MM.1S (cell line): Measurements from ENCODE around the gene AIP.

Source experiments
- EZH2 ChIP-seq: fragments of 300-600 bp; sonication (generic); optimal IDR thresholded peaks from 2 replicates; pipeline ENCODE3; 2017; ENCODE audit warnings: low read depth, mild to moderate bottlenecking, antibody characterized with exemption, low read length, mixed read lengths
- TF ChIP-seq, protein P1 (sequence below): fragments of 300-600 bp; sonication (generic); IDR thresholded peaks from 2 replicates; pipeline ENCODE4 v1.5.1; 2016; ENCODE audit warnings: antibody characterized with exemption, low read length, mixed read lengths

DNA sequence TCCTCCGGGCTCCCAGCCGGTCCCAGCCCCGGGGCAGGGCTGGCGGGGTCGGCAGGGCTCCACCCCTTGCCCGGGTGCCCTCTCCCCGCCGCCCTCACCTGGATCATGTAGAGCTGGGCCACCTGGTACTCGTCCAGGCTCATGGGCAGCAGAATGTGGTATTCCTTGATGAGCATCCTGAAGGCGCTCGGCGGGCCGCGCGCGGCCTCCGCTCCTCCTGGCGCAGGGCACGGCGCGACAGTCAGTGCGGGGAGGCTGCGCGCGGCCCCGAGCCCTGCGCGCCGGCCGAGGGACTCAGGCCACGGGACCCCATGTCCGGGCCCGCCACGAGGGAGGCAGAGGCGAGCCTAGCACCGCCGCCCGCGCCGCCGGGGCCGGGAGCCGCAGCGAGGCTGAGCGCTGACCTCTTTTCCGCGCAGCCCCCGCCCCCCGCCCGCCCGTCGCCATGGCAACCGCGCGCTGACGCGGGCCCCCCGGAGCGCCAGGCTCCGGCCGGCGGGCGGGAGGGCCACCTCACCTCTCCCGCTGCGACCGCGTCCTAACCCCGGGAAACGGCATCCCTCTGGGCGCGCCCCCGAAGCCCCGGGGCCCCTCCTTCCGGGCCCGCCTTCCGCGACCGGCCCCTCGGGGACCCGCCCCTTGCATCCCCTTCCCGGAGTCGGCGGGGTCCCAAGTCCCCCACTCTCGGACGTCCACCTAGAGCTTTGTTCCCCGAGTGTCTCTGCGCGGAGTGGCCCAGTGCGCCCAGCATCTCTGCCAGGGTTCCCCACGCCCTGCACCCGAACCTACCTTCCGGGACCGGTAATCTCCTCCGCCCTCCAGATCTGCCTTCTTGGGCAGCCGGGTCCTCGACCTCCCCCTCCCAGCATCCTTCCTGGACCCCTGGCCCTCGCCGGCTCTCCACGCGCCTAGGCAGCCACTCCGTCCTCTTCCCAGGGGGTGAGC, 21.5 kb downstream of the AIP start:
- TF ChIP-seq, protein P1, sequence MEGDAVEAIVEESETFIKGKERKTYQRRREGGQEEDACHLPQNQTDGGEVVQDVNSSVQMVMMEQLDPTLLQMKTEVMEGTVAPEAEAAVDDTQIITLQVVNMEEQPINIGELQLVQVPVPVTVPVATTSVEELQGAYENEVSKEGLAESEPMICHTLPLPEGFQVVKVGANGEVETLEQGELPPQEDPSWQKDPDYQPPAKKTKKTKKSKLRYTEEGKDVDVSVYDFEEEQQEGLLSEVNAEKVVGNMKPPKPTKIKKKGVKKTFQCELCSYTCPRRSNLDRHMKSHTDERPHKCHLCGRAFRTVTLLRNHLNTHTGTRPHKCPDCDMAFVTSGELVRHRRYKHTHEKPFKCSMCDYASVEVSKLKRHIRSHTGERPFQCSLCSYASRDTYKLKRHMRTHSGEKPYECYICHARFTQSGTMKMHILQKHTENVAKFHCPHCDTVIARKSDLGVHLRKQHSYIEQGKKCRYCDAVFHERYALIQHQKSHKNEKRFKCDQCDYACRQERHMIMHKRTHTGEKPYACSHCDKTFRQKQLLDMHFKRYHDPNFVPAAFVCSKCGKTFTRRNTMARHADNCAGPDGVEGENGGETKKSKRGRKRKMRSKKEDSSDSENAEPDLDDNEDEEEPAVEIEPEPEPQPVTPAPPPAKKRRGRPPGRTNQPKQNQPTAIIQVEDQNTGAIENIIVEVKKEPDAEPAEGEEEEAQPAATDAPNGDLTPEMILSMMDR, result no peak
- no peak for TF ChIP-seq EZH2
